Breast epithelium (tissue), 4 donors: ENCODE measurements around the gene MRPS17. TPM values are rescaled to one million over a fixed set of nuclear protein-coding genes. Genes with fewer than 3 reads are reported as not detected.

Source experiments
- DNase-seq, 2 donors: peaks; one replicate each; pipeline ENCODE4 v3.0.0-alpha.2; 2019; ENCODE audit warnings: low spot score in 2 of 2
- H3K27ac ChIP-seq, 2 donors: fragments of 200-600 bp; sonication (generic) in 1 of 2; one replicate each; pipeline ENCODE4 v1.5.1; 2016 to 2019; ENCODE audit warnings: mild to moderate bottlenecking in 1 of 2
- H3K27me3 ChIP-seq, 2 donors: fragments of 200-600 bp; sonication (generic) in 1 of 2; one replicate each; pipeline versions ENCODE4 v1.5.1 to v1.6.0; 2017 to 2019; ENCODE audit warnings: control low read depth in 1 of 2, mild to moderate bottlenecking in 1 of 2
- H3K36me3 ChIP-seq: fragments of 200-600 bp; one replicate; pipeline ENCODE4 v1.5.1; 2019
- H3K4me1 ChIP-seq, 2 donors: fragments of 200-600 bp; sonication (generic); one replicate each; pipeline ENCODE4 v1.5.1; 2016 to 2019; ENCODE audit warnings: control low read depth in 1 of 2
- H3K4me3 ChIP-seq, 3 donors: fragments of 200-600 bp; sonication (generic); 1 replicate in 2 of 3; 2 replicates in 1 of 3; pipeline ENCODE4 v1.5.1; 2016 to 2019; ENCODE audit warnings: mild to moderate bottlenecking in 3 of 3, moderate library complexity in 2 of 3
- H3K9me3 ChIP-seq, 2 donors: fragments of 200-600 bp; sonication (generic) in 1 of 2; one replicate each; pipeline ENCODE4 v1.5.1; 2016 to 2019; ENCODE audit warnings: control low read depth in 1 of 2
- CTCF ChIP-seq, 3 donors: fragments of 450-650 bp; IDR thresholded peaks; one replicate each; pipeline ENCODE4 v1.5.1; 2016 to 2017; ENCODE audit warnings: antibody characterized with exemption in 3 of 3, mild to moderate bottlenecking in 3 of 3, moderate library complexity in 3 of 3
- POLR2A ChIP-seq: fragments of 450-650 bp; IDR thresholded peaks from one replicate; pipeline ENCODE4 v1.6.1; 2016; ENCODE audit warnings: antibody characterized with exemption, mild to moderate bottlenecking, moderate library complexity
- POLR2AphosphoS5 ChIP-seq, 3 donors: sonication (generic); formaldehyde crosslinking; IDR thresholded peaks; one replicate each; pipeline ENCODE4 v1.6.1; 2017; ENCODE audit warnings: antibody characterized with exemption in 3 of 3
- intact Hi-C: fragments of 100-400 bp; cut with DNase I; formaldehyde crosslinking; loops from one replicate; pipeline ENCODE4 v1.15.1; 2023; ENCODE audit warnings: low total_unique reads
- total RNA-seq, 3 donors: library from RNA; depleted of rRNA; stranded (reverse); fragments of >200 nt; gene quantifications; one replicate each; pipeline ENCODE4 v1.1.0, GENCODE V29; 2016

Gene MRPS17
- total RNA-seq, 3 donors from 2014 or later = 6.9 to 10.4 (median 9.2) TPM

GRCh38 chr7:55980266-55980665 lies 28.6 kb downstream of the MRPS17 start:
- intact Hi-C loops = no loop called here
- Histone ChIP-seq H3K27me3 (no peaks in the 10 kb centered on the region), H3K36me3 (no peaks in the 10 kb centered on the region), H3K27ac (no peak overlapping the region), H3K4me1 (no peaks in the 10 kb centered on the region), H3K4me3 (no peak overlapping the region), H3K9me3 (no peaks in the 10 kb centered on the region)
- TF ChIP-seq CTCF (IDR thresholded peaks at IDR 0.05) (no peak), POLR2A (no peak), POLR2AphosphoS5 (IDR thresholded peaks at IDR 0.05) (no peak)
- no peak for DNase-seq

- H3K4me3 ChIP-seq = no peak overlapping the region
- no peaks in the 10 kb centered on the region for H3K9me3 ChIP-seq
- no peaks in the 10 kb centered on the region for H3K36me3 ChIP-seq
- no peak for DNase-seq
- H3K4me1 ChIP-seq = no peaks in the 10 kb centered on the region
- H3K27ac ChIP-seq = no peak overlapping the region
- no peaks in the 10 kb centered on the region for H3K27me3 ChIP-seq
- intact Hi-C loops = no loop called here
- TF ChIP-seq CTCF (IDR thresholded peaks at IDR 0.05) (no peak), POLR2A (no peak), POLR2AphosphoS5 (IDR thresholded peaks at IDR 0.05) (no peak)
Measured at GRCh38 chr7:55983537-55983936, 31.9 kb downstream of the MRPS17 start.

- H3K36me3 ChIP-seq = no peaks in the 10 kb centered on the region
- intact Hi-C loops = no loop called here
Measured at GRCh38 chr7:55992346-55992745, 40.7 kb downstream of the MRPS17 start.

GRCh38 chr7:55996856-55997500 lies 45.3 kb downstream of the MRPS17 start:
- H3K4me3 ChIP-seq = no peak overlapping the region
- no peak for DNase-seq
- no peaks in the 10 kb centered on the region for H3K9me3 ChIP-seq
- H3K27me3 ChIP-seq = no peaks in the 10 kb centered on the region
- H3K4me1 ChIP-seq = no peaks in the 10 kb centered on the region
- intact Hi-C loops = no loop called here
- no peak overlapping the region for H3K27ac ChIP-seq
- H3K36me3 ChIP-seq = no peaks in the 10 kb centered on the region
- TF ChIP-seq POLR2AphosphoS5 (IDR thresholded peaks at IDR 0.05) = no peak
- TF ChIP-seq POLR2A = no peak
- TF ChIP-seq CTCF (IDR thresholded peaks at IDR 0.05) = no peak

More at GRCh38 chr7:55992346-55992745, 40.7 kb downstream of the MRPS17 start:
- H3K9me3 ChIP-seq = no peaks in the 10 kb centered on the region
- H3K4me3 ChIP-seq = no peak overlapping the region
- TF ChIP-seq POLR2A (no peak), POLR2AphosphoS5 (IDR thresholded peaks at IDR 0.05) (no peak), CTCF (IDR thresholded peaks at IDR 0.05) (no peak)
- no peak overlapping the region for H3K27ac ChIP-seq
- no peaks in the 10 kb centered on the region for H3K27me3 ChIP-seq
- no peak for DNase-seq
- H3K4me1 ChIP-seq = no peaks in the 10 kb centered on the region

GRCh38 chr7:56003749-56004148 lies 52.1 kb downstream of the MRPS17 start:
- no peak for TF ChIP-seq CTCF (IDR thresholded peaks at IDR 0.05)
- no peak for TF ChIP-seq POLR2A
- no peak for TF ChIP-seq POLR2AphosphoS5 (IDR thresholded peaks at IDR 0.05)
- DNase-seq = no peak
- Histone ChIP-seq H3K4me1 (no peaks in the 10 kb centered on the region), H3K4me3 (no peak overlapping the region), H3K27me3 (no peaks in the 10 kb centered on the region), H3K9me3 (no peaks in the 10 kb centered on the region), H3K27ac (no peak overlapping the region), H3K36me3 (no peaks in the 10 kb centered on the region)
- intact Hi-C loops = no loop called here

Other genes starting within 250 kb of the MRPS17 start
- gene SEPTIN14, start 89.1 kb upstream of the MRPS17 start, total RNA-seq = not detected
- 1 to 10 TPM; 2.6 to 5.8 (median 4.2) TPM for gene ZNF713, start 64.4 kb upstream of the MRPS17 start, total RNA-seq
- gene NIPSNAP2, start 12.7 kb downstream of the MRPS17 start, total RNA-seq = 100 to 1,000 TPM in 1 of 3 donors, 10 to 100 TPM in 2; 79.8 to 128 (median 87.2) TPM
- 10 to 100 TPM; 11.4 to 17.7 (median 14.4) TPM for gene PSPH, start 99.6 kb downstream of the MRPS17 start, total RNA-seq
- 100 to 1,000 TPM in 2 of 3 donors, 10 to 100 TPM in 1; 75.7 to 137 (median 112) TPM for gene CCT6A, start 99.9 kb downstream of the MRPS17 start, total RNA-seq
- gene SUMF2, start 112.4 kb downstream of the MRPS17 start, total RNA-seq = 100 to 1,000 TPM; 123 to 131 (median 127) TPM
- gene PHKG1, start 141.1 kb downstream of the MRPS17 start, total RNA-seq = 1 to 10 TPM; 2.6 to 4.3 (median 2.8) TPM
- gene CHCHD2, start 154.6 kb downstream of the MRPS17 start, total RNA-seq = 100 to 1,000 TPM; 327 to 371 (median 363) TPM
- gene NUPR2, start 164.5 kb downstream of the MRPS17 start, total RNA-seq = 10 to 100 TPM in 1 of 3 donors, 1 to 10 TPM in 1, not detected in 1; 5.2 to 10.1 TPM